SU-DHL-6 (cell line): ENCODE results near the gene PRR20G.

ENCODE experiments used
- EZH2phosphoT487 ChIP-seq: fragments of 200-600 bp; sonication (generic), shearing (Covaris generic); conservative IDR thresholded peaks from 2 replicates; pipeline ENCODE4 v1.6.1; 2018; ENCODE audit warnings: mild to moderate bottlenecking, antibody characterized with exemption, low read length, moderate library complexity, mixed read lengths
- TF ChIP-seq, protein P1 (sequence below): fragments of 200-600 bp; sonication (generic); IDR thresholded peaks from one replicate; pipeline ENCODE4 v1.5.1; 2017; ENCODE audit warnings: antibody characterized with exemption, mild to moderate bottlenecking, low read length, moderate library complexity; ENCODE audit not compliant: insufficient read depth, poor library complexity, severe bottlenecking

DNA sequence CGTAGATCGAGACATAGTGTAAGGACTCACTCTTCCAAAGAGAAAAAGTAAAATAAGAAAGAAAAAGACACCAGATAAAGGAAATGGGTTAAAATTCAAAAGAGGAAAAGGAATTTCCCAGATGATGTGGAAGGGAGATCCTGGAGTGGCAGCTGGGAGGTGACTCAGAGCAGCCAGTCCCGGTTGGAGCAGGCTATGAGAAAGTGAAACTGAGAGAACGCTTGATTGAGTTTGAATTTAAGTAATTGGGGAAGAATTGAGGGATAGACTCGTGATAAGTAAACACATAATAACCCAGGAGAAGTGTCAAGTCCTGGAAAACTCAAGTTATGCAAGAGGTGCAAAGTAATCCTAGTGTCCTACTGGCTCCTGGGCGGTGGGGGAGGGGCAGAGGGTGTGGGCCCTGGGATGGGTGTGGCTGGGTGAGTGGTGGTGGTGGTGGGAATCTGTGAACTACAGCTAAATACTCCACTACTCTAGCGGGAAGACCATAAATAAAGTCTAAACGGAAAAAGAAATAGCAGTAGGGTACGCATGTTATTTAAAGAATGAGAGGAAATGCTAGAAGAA, 1.2 kb downstream of the PRR20G start:
- TF ChIP-seq, protein P1, sequence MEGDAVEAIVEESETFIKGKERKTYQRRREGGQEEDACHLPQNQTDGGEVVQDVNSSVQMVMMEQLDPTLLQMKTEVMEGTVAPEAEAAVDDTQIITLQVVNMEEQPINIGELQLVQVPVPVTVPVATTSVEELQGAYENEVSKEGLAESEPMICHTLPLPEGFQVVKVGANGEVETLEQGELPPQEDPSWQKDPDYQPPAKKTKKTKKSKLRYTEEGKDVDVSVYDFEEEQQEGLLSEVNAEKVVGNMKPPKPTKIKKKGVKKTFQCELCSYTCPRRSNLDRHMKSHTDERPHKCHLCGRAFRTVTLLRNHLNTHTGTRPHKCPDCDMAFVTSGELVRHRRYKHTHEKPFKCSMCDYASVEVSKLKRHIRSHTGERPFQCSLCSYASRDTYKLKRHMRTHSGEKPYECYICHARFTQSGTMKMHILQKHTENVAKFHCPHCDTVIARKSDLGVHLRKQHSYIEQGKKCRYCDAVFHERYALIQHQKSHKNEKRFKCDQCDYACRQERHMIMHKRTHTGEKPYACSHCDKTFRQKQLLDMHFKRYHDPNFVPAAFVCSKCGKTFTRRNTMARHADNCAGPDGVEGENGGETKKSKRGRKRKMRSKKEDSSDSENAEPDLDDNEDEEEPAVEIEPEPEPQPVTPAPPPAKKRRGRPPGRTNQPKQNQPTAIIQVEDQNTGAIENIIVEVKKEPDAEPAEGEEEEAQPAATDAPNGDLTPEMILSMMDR: no peak
- TF ChIP-seq EZH2phosphoT487: no peak
